CD14-positive monocyte (primary cell): ENCODE results near the gene TOMM5. TPM values are rescaled to one million over a fixed set of nuclear protein-coding genes. Genes with fewer than 3 reads are reported as not detected.

Experiments
- DNase-seq, 3 donors: peaks; one replicate each; pipeline ENCODE4 v3.0.0-alpha.2; 2011 to 2022
- H2AFZ ChIP-seq: 2 replicates; pipeline ENCODE4 v1.6.0; 2012; ENCODE audit warnings: mild to moderate bottlenecking, low read depth, low read length, inconsistent platforms; ENCODE audit not compliant: insufficient read depth, poor library complexity, severe bottlenecking
- H3K27ac ChIP-seq, 2 donors: 1 replicate in 1 of 2; 2 replicates in 1 of 2; pipeline ENCODE4 v1.5.1; 2012 to 2013; ENCODE audit warnings: low read length in 2 of 2, control low read depth in 1 of 2, inconsistent platforms in 1 of 2, low read depth in 1 of 2, mild to moderate bottlenecking in 1 of 2
- H3K27me3 ChIP-seq, 2 donors: one replicate each; pipeline versions ENCODE4 v1.6.0 to v1.6.1; 2011 to 2013; ENCODE audit warnings: low read length in 2 of 2; ENCODE audit not compliant: control insufficient read depth in 2 of 2, insufficient read depth in 2 of 2
- H3K36me3 ChIP-seq, 2 donors: replicated peaks in 1 of 2; 1 replicate in 1 of 2; 2 replicates in 1 of 2; pipeline versions ENCODE4 v1.5.1 to v1.6.1; 2012 to 2013; ENCODE audit warnings: low read length in 2 of 2, control low read depth in 1 of 2, inconsistent platforms in 1 of 2, mild to moderate bottlenecking in 1 of 2; ENCODE audit not compliant: insufficient read depth in 2 of 2, control insufficient read depth in 1 of 2
- H3K4me1 ChIP-seq, 2 donors: 1 replicate in 1 of 2; 2 replicates in 1 of 2; pipeline versions ENCODE4 v1.5.1 to v1.6.1; 2012 to 2013; ENCODE audit warnings: low read length in 2 of 2, control low read depth in 1 of 2, inconsistent platforms in 1 of 2, mild to moderate bottlenecking in 1 of 2, moderate library complexity in 1 of 2; ENCODE audit not compliant: insufficient read depth in 2 of 2, control insufficient read depth in 1 of 2
- H3K4me2 ChIP-seq: replicated peaks from 2 replicates; pipeline ENCODE3; 2012; ENCODE audit warnings: low read length, moderate library complexity, mild to moderate bottlenecking; ENCODE audit not compliant: poor library complexity, severe bottlenecking; ENCODE audit errors: extremely low read depth
- H3K4me3 ChIP-seq, 3 experiments: fragments of 200-600 bp in 1 of 3; sonication (generic) in 1 of 3; replicated peaks in 1 of 3; 1 replicate in 2 of 3; 2 replicates in 1 of 3; pipeline ENCODE4 v1.5.1; 2011 to 2013; ENCODE audit warnings: low read length in 3 of 3, mild to moderate bottlenecking in 3 of 3, control low read depth in 2 of 3, low read depth in 2 of 3, inconsistent platforms in 1 of 3, moderate library complexity in 1 of 3
- H3K79me2 ChIP-seq: 2 replicates; pipeline ENCODE4 v1.6.0; 2012; ENCODE audit warnings: mild to moderate bottlenecking, control low read depth, inconsistent platforms, low read length, moderate library complexity; ENCODE audit not compliant: insufficient read depth
- H3K9ac ChIP-seq: 2 replicates; pipeline ENCODE4 v1.6.0; 2017; ENCODE audit warnings: low read length, mild to moderate bottlenecking; ENCODE audit not compliant: insufficient read depth, poor library complexity, severe bottlenecking
- H3K9me3 ChIP-seq, 2 donors: replicated peaks in 1 of 2; 1 replicate in 1 of 2; 2 replicates in 1 of 2; pipeline versions ENCODE4 v1.5.1 to v1.6.1; 2012 to 2013; ENCODE audit warnings: low read length in 2 of 2, control low read depth in 1 of 2; ENCODE audit not compliant: control insufficient read depth in 1 of 2, insufficient read depth in 1 of 2
- H4K20me1 ChIP-seq: 2 replicates; pipeline ENCODE4 v1.6.0; 2012; ENCODE audit warnings: mild to moderate bottlenecking, low read length, control low read depth, moderate library complexity; ENCODE audit not compliant: insufficient read depth
- H3K27ac Mint-ChIP-seq, 7 donors: one replicate each; pipeline ENCODE4 v1.8.0; 2020; ENCODE audit warnings: mild to moderate bottlenecking in 7 of 7, mixed read lengths in 7 of 7, moderate library complexity in 6 of 7, inconsistent platforms in 2 of 7
- H3K27me3 Mint-ChIP-seq, 3 donors: one replicate each; pipeline ENCODE4 v1.8.0; 2021 to 2022; ENCODE audit warnings: low read depth in 3 of 3, mild to moderate bottlenecking in 3 of 3, mixed read lengths in 3 of 3, moderate library complexity in 3 of 3, inconsistent platforms in 1 of 3
- H3K36me3 Mint-ChIP-seq, 2 donors: one replicate each; pipeline ENCODE4 v1.8.0; 2020; ENCODE audit warnings: mixed read lengths in 2 of 2, inconsistent platforms in 1 of 2, mild to moderate bottlenecking in 1 of 2
- H3K4me1 Mint-ChIP-seq: one replicate; pipeline ENCODE4 v1.8.0; 2020; ENCODE audit warnings: mild to moderate bottlenecking, mixed read lengths
- H3K4me3 Mint-ChIP-seq, 2 donors: one replicate each; pipeline ENCODE4 v1.8.0; 2020; ENCODE audit warnings: mild to moderate bottlenecking in 2 of 2, mixed read lengths in 2 of 2, moderate library complexity in 1 of 2
- H3K9me3 Mint-ChIP-seq, 7 donors: one replicate each; pipeline ENCODE4 v1.8.0; 2020 to 2022; ENCODE audit warnings: mixed read lengths in 7 of 7, mild to moderate bottlenecking in 6 of 7, moderate library complexity in 6 of 7, inconsistent platforms in 2 of 7
- WGBS: methylation state at CpG from one replicate; pipeline ENCODE4 v1.1.5; 2013; ENCODE audit warnings: missing lambda C conversion rate; ENCODE audit not compliant: insufficient coverage; 5-methylcytosine and 5-hydroxymethylcytosine counted together
- intact Hi-C, 2 donors: fragments of 100-400 bp; cut with micrococcal nuclease; formaldehyde crosslinking; loops; one replicate each; pipeline versions ENCODE4 v1.15.0 to v1.15.1; 2023
- polyA plus RNA-seq, 3 donors: library from polyadenylated mRNA; depleted of rRNA in 1 of 3; unstranded in 2 of 3; stranded (reverse) in 1 of 3; fragments of 300-500 nt in 2 of 3; fragments of >200 nt in 1 of 3; fragmentation: Illumina TruSeq in 2 of 3; gene quantifications; 1 replicate in 2 of 3; 2 replicates in 1 of 3; pipeline ENCODE4 v1.2.3, GENCODE V29; 2012 to 2021
- TF ChIP-seq, protein P1 (sequence below): fragments of 200-600 bp; IDR thresholded peaks from one replicate; pipeline ENCODE4 v1.8.0; 2022; ENCODE audit warnings: antibody characterized with exemption, mild to moderate bottlenecking

The TOMM5 gene
- polyA plus RNA-seq, 3 donors, result 35.0 to 117 (median 112) TPM

DNA sequence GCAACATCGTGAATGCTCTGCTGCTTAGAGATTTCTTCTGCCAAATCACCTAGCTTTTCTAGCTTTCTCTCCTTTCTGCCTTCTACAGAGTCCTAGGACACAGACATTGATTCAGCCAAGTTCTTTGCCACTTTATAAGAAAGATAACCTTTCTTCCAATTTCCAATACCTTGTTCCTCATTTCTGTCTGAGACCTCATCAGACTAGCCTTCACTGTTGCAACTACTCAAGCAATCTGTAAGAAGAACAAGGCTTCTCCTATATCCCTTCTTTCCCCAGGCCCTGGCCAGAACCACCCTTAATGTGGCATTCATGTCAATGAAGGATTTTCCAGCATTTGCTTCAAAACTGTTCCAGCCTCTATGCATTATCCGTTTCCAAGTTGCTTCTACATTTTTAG is 40.5 kb downstream of the TOMM5 start:
- no peak overlapping the region for H3K4me3 Mint-ChIP-seq
- TF ChIP-seq, protein P1, sequence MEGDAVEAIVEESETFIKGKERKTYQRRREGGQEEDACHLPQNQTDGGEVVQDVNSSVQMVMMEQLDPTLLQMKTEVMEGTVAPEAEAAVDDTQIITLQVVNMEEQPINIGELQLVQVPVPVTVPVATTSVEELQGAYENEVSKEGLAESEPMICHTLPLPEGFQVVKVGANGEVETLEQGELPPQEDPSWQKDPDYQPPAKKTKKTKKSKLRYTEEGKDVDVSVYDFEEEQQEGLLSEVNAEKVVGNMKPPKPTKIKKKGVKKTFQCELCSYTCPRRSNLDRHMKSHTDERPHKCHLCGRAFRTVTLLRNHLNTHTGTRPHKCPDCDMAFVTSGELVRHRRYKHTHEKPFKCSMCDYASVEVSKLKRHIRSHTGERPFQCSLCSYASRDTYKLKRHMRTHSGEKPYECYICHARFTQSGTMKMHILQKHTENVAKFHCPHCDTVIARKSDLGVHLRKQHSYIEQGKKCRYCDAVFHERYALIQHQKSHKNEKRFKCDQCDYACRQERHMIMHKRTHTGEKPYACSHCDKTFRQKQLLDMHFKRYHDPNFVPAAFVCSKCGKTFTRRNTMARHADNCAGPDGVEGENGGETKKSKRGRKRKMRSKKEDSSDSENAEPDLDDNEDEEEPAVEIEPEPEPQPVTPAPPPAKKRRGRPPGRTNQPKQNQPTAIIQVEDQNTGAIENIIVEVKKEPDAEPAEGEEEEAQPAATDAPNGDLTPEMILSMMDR, result no peak
- DNase-seq, result no peak
- H3K36me3 Mint-ChIP-seq, result no peaks in the 10 kb centered on the region
- Histone ChIP-seq H3K4me2 (no peak overlapping the region), H3K27ac (no peak overlapping the region), H3K27me3 (no peaks in the 10 kb centered on the region), H3K9ac (no peak overlapping the region), H3K4me3 (no peak overlapping the region), H3K79me2 (no peaks in the 10 kb centered on the region), H4K20me1 (no peaks in the 10 kb centered on the region), H2AFZ (no peak overlapping the region), H3K9me3 (no peaks in the 10 kb centered on the region), H3K36me3 (no peaks in the 10 kb centered on the region), H3K4me1 (no peaks in the 10 kb centered on the region)
- H3K27ac Mint-ChIP-seq, result peak overlapping the region in 1 of 7 donors; percentile 44
- intact Hi-C loops, result loop anchor here in 1 of 2 donors (5.0 kb wide), 1 partner anchor 50 kb away; no protein-coding TSS in a partner anchor
- H3K9me3 Mint-ChIP-seq, result peaks cover 0 to 3% (median 0%) of the 10 kb centered on the region in 7 donors
- peaks cover 0 to 2% (median 2%) of the 10 kb centered on the region in 3 donors for H3K27me3 Mint-ChIP-seq
- 100% methylated on average over 1 of the region's 2 CpGs for WGBS
- H3K4me1 Mint-ChIP-seq, result no peaks in the 10 kb centered on the region

DNA sequence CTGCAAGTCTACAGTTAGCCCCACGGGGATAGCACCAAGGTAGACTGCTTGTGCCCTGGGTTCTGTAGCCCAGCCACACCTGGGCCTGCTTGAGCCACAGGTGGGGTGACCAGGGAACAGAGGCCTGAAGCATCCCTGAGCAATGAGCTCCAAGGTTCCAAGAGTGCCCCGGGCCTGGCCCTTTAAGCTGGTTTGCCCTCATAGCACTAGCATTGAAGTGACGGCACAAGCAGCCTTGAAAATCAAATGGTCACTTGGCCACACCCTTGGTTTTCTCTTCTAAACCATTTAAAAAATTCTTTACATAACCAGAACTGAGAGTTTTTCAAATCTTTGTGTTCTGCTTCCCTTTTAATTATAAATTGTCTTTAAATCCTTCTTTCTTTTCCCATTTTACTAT is 40.9 kb downstream of the TOMM5 start:
- 86% methylated on average over 2 of the region's 3 CpGs for WGBS
- TF ChIP-seq, protein P1, result no peak
- peak overlapping the region in 1 of 7 donors; percentile 44 for H3K27ac Mint-ChIP-seq

More for the DNA sequence above, 40.9 kb downstream of the TOMM5 start:
- H3K4me1 ChIP-seq, result no peaks in the 10 kb centered on the region
- H3K36me3 Mint-ChIP-seq, result no peaks in the 10 kb centered on the region
- H3K36me3 ChIP-seq, result no peaks in the 10 kb centered on the region
- H3K27ac ChIP-seq, result no peak overlapping the region
- intact Hi-C loops, result loop anchor here in 1 of 2 donors (5.0 kb wide), 1 partner anchor 51 kb away; no protein-coding TSS in a partner anchor
- no peak for DNase-seq
- H3K4me3 ChIP-seq, result no peak overlapping the region
- no peak overlapping the region for H3K4me2 ChIP-seq
- H3K9me3 Mint-ChIP-seq, result peaks cover 0 to 3% (median 0%) of the 10 kb centered on the region in 7 donors
- H3K79me2 ChIP-seq, result no peaks in the 10 kb centered on the region
- no peak overlapping the region for H2AFZ ChIP-seq
- no peaks in the 10 kb centered on the region for H4K20me1 ChIP-seq
- peaks cover 0 to 2% (median 2%) of the 10 kb centered on the region in 3 donors for H3K27me3 Mint-ChIP-seq
- H3K27me3 ChIP-seq, result no peaks in the 10 kb centered on the region
- no peaks in the 10 kb centered on the region for H3K4me1 Mint-ChIP-seq
- no peak overlapping the region for H3K4me3 Mint-ChIP-seq
- H3K9ac ChIP-seq, result no peak overlapping the region
- H3K9me3 ChIP-seq, result no peaks in the 10 kb centered on the region
